ENCODE data around the gene IQGAP2. TPM values are rescaled to one million over a fixed set of nuclear protein-coding genes. Genes with fewer than 3 reads are reported as not detected.

Gene IQGAP2
- total and polyA plus RNA-seq, 2 of the 8 experiments (the other 6 are each of a cell fraction or from before 2014, with no cell fraction given) = 19.7 to 66.0 TPM

DNA sequence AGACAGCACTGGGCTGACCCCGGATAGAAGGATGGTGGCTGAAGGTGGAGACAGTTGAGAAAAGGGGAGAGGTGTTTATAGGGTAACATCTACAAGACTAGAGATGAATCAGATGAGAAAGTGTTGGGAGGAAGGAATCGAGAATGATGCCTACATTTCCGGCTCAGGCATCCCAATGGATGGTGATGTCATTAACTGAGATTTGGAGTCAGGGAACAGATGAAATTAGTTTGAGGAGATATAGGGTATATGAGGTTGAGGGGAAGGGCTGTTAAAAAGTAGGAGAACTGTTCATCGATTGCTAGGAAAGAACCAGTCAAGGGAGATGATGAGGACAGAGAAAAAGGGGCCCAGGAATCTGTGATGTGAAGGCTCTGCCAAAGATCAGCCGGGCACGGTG lies 24.7 kb upstream of the IQGAP2 start (continued):
- TF ChIP-seq EP300 (IDR thresholded peaks at IDR 0.05; ENCODE audit: borderline replicate concordance in 1 of 2, low read depth in 2 of 2, low read length in 2 of 2) (no peak), HDAC6 (IDR thresholded peaks at IDR 0.05; ENCODE audit: low read depth, low read length) (no peak), RNF2 (IDR thresholded peaks at IDR 0.05; ENCODE audit: borderline replicate concordance, low read depth, low read length, missing control alignments, poor library complexity, severe bottlenecking) (no peak), CEBPB (IDR thresholded peaks at IDR 0.05; ENCODE audit: low read depth, low read length) (no peak), BCL11A (IDR thresholded peaks at IDR 0.05; ENCODE audit: low read depth in 2 of 2, low read length in 2 of 2) (no peak), SIN3A (conservative IDR thresholded peaks at IDR 0.05 in 1 of 2, IDR thresholded peaks at IDR 0.05 in 1 of 2; ENCODE audit: low read depth in 1 of 2, low read length in 2 of 2) (no peak), CBX8 (IDR thresholded peaks at IDR 0.05; ENCODE audit: borderline replicate concordance, low read depth, low read length) (no peak)

Data from H1 (cell line).